Liver (tissue), 3 donors: ENCODE measurements around the gene UIMC1.

Source experiments
- CTCF ChIP-seq: fragments of 150-350 bp; IDR thresholded peaks from 2 replicates; pipeline ENCODE4 v1.5.1; 2017; ENCODE audit warnings: improper control_type of control experiment, low read depth, low read length; ENCODE audit not compliant: missing input control
- FOXA2 ChIP-seq: IDR thresholded peaks from 2 replicates; pipeline ENCODE4 v1.6.1; 2016; ENCODE audit warnings: antibody characterized with exemption
- JUND ChIP-seq, 2 donors: IDR thresholded peaks; 2 replicates each; pipeline ENCODE4 v1.6.1; 2016; ENCODE audit warnings: antibody characterized with exemption in 2 of 2
- REST ChIP-seq: IDR thresholded peaks from 2 replicates; pipeline ENCODE4 v1.6.1; 2016; ENCODE audit warnings: antibody characterized with exemption, mild to moderate bottlenecking
- RXRA ChIP-seq, 2 donors: IDR thresholded peaks; 2 replicates each; pipeline ENCODE4 v1.6.1; 2017 to 2018; ENCODE audit warnings: antibody characterized with exemption in 2 of 2, mild to moderate bottlenecking in 1 of 2
- TAF1 ChIP-seq: conservative IDR thresholded peaks from 2 replicates; pipeline ENCODE4 v1.6.1; 2016; ENCODE audit warnings: antibody characterized with exemption, mild to moderate bottlenecking
- YY1 ChIP-seq: IDR thresholded peaks from 2 replicates; pipeline ENCODE4 v1.6.1; 2016; ENCODE audit warnings: antibody characterized with exemption, mild to moderate bottlenecking
- donor health status: healthy.
- donor health status: healthy.

GRCh38 chr5:176887252-176887849 is 119.2 kb downstream of the UIMC1 start:
- TF ChIP-seq FOXA2 (no peak), JUND (IDR thresholded peaks at IDR 0.05) (no peak), YY1 (no peak), CTCF (no peak), RXRA (IDR thresholded peaks at IDR 0.05) (no peak), TAF1 (no peak), REST (no peak)
